ENCODE measurements around the gene DNAJB5. TPM values are rescaled to one million over a fixed set of nuclear protein-coding genes. Genes with fewer than 3 reads are reported as not detected.

Gene DNAJB5
- total and polyA plus RNA-seq, 4 donors = 16.9 to 54.6 (median 36.0) TPM

GRCh38 chr9:34959461-34959860, 30.1 kb upstream of the DNAJB5 start:
- no peak for DNase-seq (ENCODE audit: low read depth in 4 of 6, low spot score in 6 of 6)
- Histone ChIP-seq H3K27me3 (ENCODE audit: control insufficient read depth, insufficient read depth, low read length) (peaks cover 4% of the 10 kb centered on the region), H3K9me3 (ENCODE audit: control insufficient read depth, insufficient read depth, low read length) (no peaks in the 10 kb centered on the region), H3K4me3 (ENCODE audit: low read depth, low read length) (no peak overlapping the region), H3K27ac (ENCODE audit: low read depth, low read length) (no peak overlapping the region), H3K36me3 (ENCODE audit: control insufficient read depth, insufficient read depth, low read length) (no peaks in the 10 kb centered on the region), H3K4me1 (ENCODE audit: control insufficient read depth, insufficient read depth, low read length) (peaks cover 13% of the 10 kb centered on the region)
- 88% methylated on average over 2 of the region's 4 CpGs for WGBS (ENCODE audit: insufficient coverage)

DNA sequence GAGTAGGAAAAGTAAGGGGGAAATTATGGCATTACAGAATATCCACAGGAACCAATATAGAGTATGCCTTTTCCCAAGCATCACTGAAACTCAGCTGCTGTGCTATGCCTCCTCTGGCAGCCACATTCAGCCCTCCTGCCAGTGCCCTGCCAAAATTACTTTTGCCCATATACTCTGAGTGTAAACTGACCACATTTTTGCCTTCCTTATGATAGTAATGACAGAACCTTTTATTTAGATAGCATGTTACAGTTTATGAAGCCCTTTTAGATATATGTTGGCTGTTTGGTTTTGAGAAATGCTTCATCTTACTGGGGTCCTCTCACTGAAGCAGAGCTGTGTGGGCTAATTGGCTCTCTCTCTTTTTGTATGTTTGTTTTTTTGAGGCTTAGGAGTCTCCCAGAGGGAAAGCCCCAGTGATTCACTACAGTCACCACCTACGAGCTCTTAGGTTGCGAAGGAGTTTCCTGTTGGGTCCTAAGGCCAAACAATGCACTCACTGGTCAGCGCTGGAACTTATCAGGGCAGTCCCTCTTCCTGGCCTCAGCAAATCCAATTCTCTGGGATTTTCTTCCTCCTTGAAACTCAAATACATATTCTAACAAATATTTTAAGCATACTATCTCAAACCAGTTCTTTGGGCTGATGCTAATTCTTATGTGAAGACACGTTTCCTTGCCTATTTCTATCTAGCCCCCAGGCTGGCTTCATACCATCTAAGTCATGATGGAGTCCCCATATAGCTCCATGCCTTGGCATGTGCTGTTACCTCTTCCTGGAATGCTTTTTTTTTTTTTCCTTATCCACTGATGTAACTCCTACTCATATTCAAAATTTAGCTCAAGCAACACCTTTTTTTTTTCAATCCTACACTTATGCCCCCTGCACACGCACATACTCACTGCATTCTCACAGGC, 27.7 kb upstream of the DNAJB5 start:
- WGBS (ENCODE audit: insufficient coverage) = 72% methylated on average over 5 of the region's 5 CpGs
- Histone ChIP-seq H3K36me3 (ENCODE audit: control insufficient read depth, insufficient read depth, low read length) (no peaks in the 10 kb centered on the region), H3K4me3 (ENCODE audit: low read depth, low read length) (no peak overlapping the region), H3K4me1 (ENCODE audit: control insufficient read depth, insufficient read depth, low read length) (peaks cover 11% of the 10 kb centered on the region), H3K27me3 (ENCODE audit: control insufficient read depth, insufficient read depth, low read length) (peaks cover 4% of the 10 kb centered on the region), H3K9me3 (ENCODE audit: control insufficient read depth, insufficient read depth, low read length) (no peaks in the 10 kb centered on the region), H3K27ac (ENCODE audit: low read depth, low read length) (no peak overlapping the region)
- no peak for DNase-seq (ENCODE audit: low read depth in 4 of 6, low spot score in 6 of 6)

DNA sequence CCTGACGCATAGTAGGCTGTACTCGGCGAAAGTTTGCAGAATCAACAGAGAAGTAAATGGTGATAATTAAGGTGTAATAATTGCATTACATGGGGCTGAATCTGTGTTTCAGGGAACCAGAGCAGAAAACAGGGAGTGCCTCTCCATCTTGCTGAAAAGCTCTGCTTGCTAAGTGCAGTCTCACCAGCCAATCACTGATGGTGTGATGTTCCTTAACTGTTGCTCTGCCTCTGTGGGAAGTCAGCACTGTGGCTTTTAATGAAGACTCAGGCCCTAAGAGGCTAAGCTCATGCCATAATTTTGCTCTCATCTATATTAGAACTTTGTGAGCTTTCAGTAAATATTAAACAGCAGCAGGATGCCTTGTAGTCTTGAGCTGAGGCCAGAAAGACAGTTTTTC, 27.0 kb upstream of the DNAJB5 start:
- peak in 2 of 6 donors; percentile 34 to 77 for DNase-seq (ENCODE audit: low read depth in 4 of 6, low spot score in 6 of 6)

DNA sequence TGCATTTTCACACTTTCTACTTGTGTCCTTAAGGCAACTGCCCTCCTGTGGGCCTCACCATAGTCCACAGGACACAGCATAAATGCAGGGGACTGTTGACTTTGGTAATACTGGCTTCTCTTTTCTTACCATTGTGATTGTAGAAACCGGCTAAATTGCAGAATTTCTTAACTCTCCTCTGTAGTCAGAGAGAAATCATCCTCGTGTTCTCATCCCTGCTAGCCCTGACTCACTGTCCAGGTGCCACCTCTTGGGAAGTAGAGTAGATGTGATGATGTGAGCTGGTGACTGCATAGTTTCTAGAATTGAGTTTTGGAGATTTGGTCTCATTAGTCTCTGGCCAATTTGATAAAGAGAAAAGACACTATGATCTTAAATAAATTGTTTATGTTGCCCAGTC, 26.0 kb upstream of the DNAJB5 start:
- WGBS (ENCODE audit: insufficient coverage) = no CpG with 5 or more reads among the region's 2 CpGs

More for the DNA sequence above, 27.0 kb upstream of the DNAJB5 start:
- no peaks in the 10 kb centered on the region for H3K36me3 ChIP-seq (ENCODE audit: control insufficient read depth, insufficient read depth, low read length)
- no peak overlapping the region for H3K4me3 ChIP-seq (ENCODE audit: low read depth, low read length)
- peaks cover 4% of the 10 kb centered on the region for H3K27me3 ChIP-seq (ENCODE audit: control insufficient read depth, insufficient read depth, low read length)
- WGBS (ENCODE audit: insufficient coverage) = 60% methylated on average over 2 of the region's 3 CpGs
- peaks cover 9% of the 10 kb centered on the region for H3K4me1 ChIP-seq (ENCODE audit: control insufficient read depth, insufficient read depth, low read length)
- H3K9me3 ChIP-seq (ENCODE audit: control insufficient read depth, insufficient read depth, low read length) = no peaks in the 10 kb centered on the region
- H3K27ac ChIP-seq (ENCODE audit: low read depth, low read length) = no peak overlapping the region

DNA sequence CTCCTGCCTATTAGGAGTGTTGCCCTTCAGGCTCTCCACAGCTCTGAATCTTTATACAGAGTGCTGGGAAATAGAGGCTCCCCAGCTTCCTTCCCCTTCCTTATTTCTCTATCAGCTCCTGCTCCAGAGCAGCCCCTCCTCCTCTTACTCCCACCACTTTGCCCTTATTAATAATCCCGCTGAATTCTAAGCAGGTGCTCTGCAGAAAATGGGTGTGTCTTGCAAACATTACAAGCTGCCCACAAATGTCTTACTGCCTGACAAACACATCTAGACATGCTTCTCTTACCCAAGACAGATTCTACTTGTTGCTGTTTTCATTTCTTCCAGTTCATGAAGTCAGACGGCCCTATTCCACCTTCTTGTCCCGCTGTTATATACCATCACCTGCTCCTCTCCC, 25.1 kb upstream of the DNAJB5 start:
- H3K36me3 ChIP-seq (ENCODE audit: control insufficient read depth, insufficient read depth, low read length) = no peaks in the 10 kb centered on the region
- no peaks in the 10 kb centered on the region for H3K9me3 ChIP-seq (ENCODE audit: control insufficient read depth, insufficient read depth, low read length)
- DNase-seq (ENCODE audit: low read depth in 4 of 6, low spot score in 6 of 6) = no peak
- no peak overlapping the region for H3K27ac ChIP-seq (ENCODE audit: low read depth, low read length)
- no peaks in the 10 kb centered on the region for H3K4me1 ChIP-seq (ENCODE audit: control insufficient read depth, insufficient read depth, low read length)
- WGBS (ENCODE audit: insufficient coverage) = 76% methylated on average over 3 of the region's 3 CpGs
- H3K4me3 ChIP-seq (ENCODE audit: low read depth, low read length) = no peak overlapping the region
- H3K27me3 ChIP-seq (ENCODE audit: control insufficient read depth, insufficient read depth, low read length) = peaks cover 2% of the 10 kb centered on the region

More for the DNA sequence above, 26.0 kb upstream of the DNAJB5 start:
- H3K27me3 ChIP-seq (ENCODE audit: control insufficient read depth, insufficient read depth, low read length) = peaks cover 2% of the 10 kb centered on the region
- H3K27ac ChIP-seq (ENCODE audit: low read depth, low read length) = no peak overlapping the region
- peaks cover 4% of the 10 kb centered on the region for H3K4me1 ChIP-seq (ENCODE audit: control insufficient read depth, insufficient read depth, low read length)
- no peaks in the 10 kb centered on the region for H3K9me3 ChIP-seq (ENCODE audit: control insufficient read depth, insufficient read depth, low read length)
- no peaks in the 10 kb centered on the region for H3K36me3 ChIP-seq (ENCODE audit: control insufficient read depth, insufficient read depth, low read length)
- no peak for DNase-seq (ENCODE audit: low read depth in 4 of 6, low spot score in 6 of 6)
- no peak overlapping the region for H3K4me3 ChIP-seq (ENCODE audit: low read depth, low read length)

DNA sequence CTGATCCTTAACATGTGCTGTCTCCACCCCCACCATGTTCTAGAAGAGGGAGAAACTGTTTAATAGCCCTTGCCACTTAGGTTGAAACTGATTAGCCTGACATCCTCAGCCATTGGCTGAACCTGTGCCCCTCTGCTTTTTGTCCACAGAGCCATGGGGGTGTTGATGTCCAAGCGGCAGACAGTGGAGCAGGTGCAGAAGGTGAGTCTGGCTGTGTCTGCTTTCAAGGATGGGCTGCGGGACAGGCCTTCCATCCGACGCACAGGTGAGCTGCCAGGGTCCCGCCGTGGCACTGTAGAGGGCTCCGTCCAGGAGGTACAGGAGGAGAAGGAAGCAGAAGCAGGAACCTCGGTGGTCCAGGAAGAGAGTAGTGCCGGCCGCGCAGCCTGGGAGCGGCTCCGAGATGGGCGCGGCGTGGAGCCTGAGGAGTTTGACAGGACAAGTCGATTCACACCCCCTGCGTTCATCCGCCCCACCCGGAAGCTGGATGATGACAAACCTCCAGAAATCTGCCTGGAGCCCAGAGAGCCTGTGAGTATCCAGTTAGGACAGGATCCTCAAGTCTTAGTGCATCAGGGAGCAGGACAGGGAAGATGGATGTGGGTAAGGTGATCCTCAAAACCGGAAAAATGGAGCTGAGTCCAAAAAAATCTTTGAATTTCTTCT, 18.3 kb upstream of the DNAJB5 start:
- H3K4me3 ChIP-seq (ENCODE audit: low read depth, low read length) = no peak overlapping the region
- DNase-seq (ENCODE audit: low read depth in 4 of 6, low spot score in 6 of 6) = no peak
- no peaks in the 10 kb centered on the region for H3K4me1 ChIP-seq (ENCODE audit: control insufficient read depth, insufficient read depth, low read length)
- no peaks in the 10 kb centered on the region for H3K9me3 ChIP-seq (ENCODE audit: control insufficient read depth, insufficient read depth, low read length)
- peaks cover 23% of the 10 kb centered on the region for H3K36me3 ChIP-seq (ENCODE audit: control insufficient read depth, insufficient read depth, low read length)
- 94% methylated on average over 20 of the region's 21 CpGs for WGBS (ENCODE audit: insufficient coverage)
- H3K27ac ChIP-seq (ENCODE audit: low read depth, low read length) = no peak overlapping the region
- no peaks in the 10 kb centered on the region for H3K27me3 ChIP-seq (ENCODE audit: control insufficient read depth, insufficient read depth, low read length)

DNA sequence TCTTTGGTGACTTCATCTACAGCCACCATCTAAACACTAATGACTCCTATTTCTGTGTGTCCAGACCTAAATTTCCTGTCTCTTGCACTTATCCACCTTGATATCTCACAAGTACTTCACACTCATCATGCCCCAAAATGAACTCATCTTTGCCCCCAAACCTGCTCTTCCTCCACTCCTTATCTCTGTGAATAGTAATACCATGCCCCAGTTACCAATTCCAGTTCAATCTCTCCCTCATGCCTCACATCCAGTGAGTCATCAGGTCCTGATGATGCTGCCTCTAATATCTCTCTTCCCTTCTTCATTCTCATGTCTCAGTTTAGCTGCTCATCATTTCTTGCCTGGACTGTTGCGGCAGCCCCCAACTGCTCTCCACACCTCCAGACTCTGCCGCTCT, 14.9 kb upstream of the DNAJB5 start:
- no peak for DNase-seq (ENCODE audit: low read depth in 4 of 6, low spot score in 6 of 6)
- Histone ChIP-seq H3K9me3 (ENCODE audit: control insufficient read depth, insufficient read depth, low read length) (no peaks in the 10 kb centered on the region), H3K4me1 (ENCODE audit: control insufficient read depth, insufficient read depth, low read length) (peaks cover 9% of the 10 kb centered on the region), H3K4me3 (ENCODE audit: low read depth, low read length) (no peak overlapping the region), H3K27ac (ENCODE audit: low read depth, low read length) (no peak overlapping the region), H3K27me3 (ENCODE audit: control insufficient read depth, insufficient read depth, low read length) (no peaks in the 10 kb centered on the region), H3K36me3 (ENCODE audit: control insufficient read depth, insufficient read depth, low read length) (peaks cover 49% of the 10 kb centered on the region)
- WGBS (ENCODE audit: insufficient coverage) = 94% methylated on average over 2 of the region's 2 CpGs

DNA sequence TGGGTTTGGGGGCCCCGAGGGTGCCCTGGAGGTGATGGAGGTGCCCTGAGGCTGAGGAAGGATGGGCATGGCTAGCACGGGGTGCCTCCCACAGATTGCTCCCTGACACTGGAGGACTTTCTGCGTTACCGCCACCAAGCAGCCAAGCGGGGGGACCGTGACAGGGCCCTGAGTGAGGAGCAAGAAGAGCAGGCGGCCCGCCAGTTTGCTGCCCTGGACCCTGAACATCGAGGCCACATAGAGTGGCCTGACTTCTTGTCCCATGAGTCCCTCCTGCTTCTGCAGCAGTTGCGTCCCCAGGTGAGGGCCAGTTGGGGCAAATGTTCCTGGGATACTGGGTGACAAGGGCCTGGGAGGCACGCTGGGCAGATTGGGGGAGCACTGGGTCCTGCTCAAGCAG, 13.1 kb upstream of the DNAJB5 start:
- Histone ChIP-seq H3K27ac (ENCODE audit: low read depth, low read length) (no peak overlapping the region), H3K36me3 (ENCODE audit: control insufficient read depth, insufficient read depth, low read length) (peaks cover 45% of the 10 kb centered on the region), H3K4me1 (ENCODE audit: control insufficient read depth, insufficient read depth, low read length) (peaks cover 9% of the 10 kb centered on the region), H3K4me3 (ENCODE audit: low read depth, low read length) (no peak overlapping the region), H3K9me3 (ENCODE audit: control insufficient read depth, insufficient read depth, low read length) (no peaks in the 10 kb centered on the region), H3K27me3 (ENCODE audit: control insufficient read depth, insufficient read depth, low read length) (no peaks in the 10 kb centered on the region)
- DNase-seq (ENCODE audit: low read depth in 4 of 6, low spot score in 6 of 6) = no peak
- WGBS (ENCODE audit: insufficient coverage) = 89% methylated on average over 11 of the region's 11 CpGs

- H3K9me3 ChIP-seq (ENCODE audit: control insufficient read depth, insufficient read depth, low read length) = no peaks in the 10 kb centered on the region
- DNase-seq (ENCODE audit: low read depth in 4 of 6, low spot score in 6 of 6) = no peak
- no peak overlapping the region for H3K4me3 ChIP-seq (ENCODE audit: low read depth, low read length)
- H3K27ac ChIP-seq (ENCODE audit: low read depth, low read length) = no peak overlapping the region
- no peaks in the 10 kb centered on the region for H3K27me3 ChIP-seq (ENCODE audit: control insufficient read depth, insufficient read depth, low read length)
- 88% methylated on average over 9 of the region's 11 CpGs for WGBS (ENCODE audit: insufficient coverage)
- peaks cover 9% of the 10 kb centered on the region for H3K4me1 ChIP-seq (ENCODE audit: control insufficient read depth, insufficient read depth, low read length)
- H3K36me3 ChIP-seq (ENCODE audit: control insufficient read depth, insufficient read depth, low read length) = peaks cover 44% of the 10 kb centered on the region
These were observed 12.6 kb upstream of the DNAJB5 start for GRCh38 chr9:34976992-34977391.
